HG02588 (cell line): ENCODE measurements around the gene KRT4.
"Not testable (repeated sequence)": the region's sequence is repeated elsewhere in the genome, so short reads cannot be mapped to it uniquely, and the experiment has no call there.

Experiments used
- ATAC-seq: cut with Tn5 transposase; IDR thresholded peaks from one replicate; pipeline ENCODE4 v1.9.1; 2021; ENCODE audit warnings: mild to moderate bottlenecking, moderate library complexity; ENCODE audit not compliant: unreplicated experiment

Gene KRT4

GRCh38 chr12:52813885-52814709, at the start of gene KRT4:
Gene KRT4, minus strand, starts transcription at chr12:52814116. Its CDS starts 58 bp downstream, at chr12:52814058.
- no peak for ATAC-seq

GRCh38 chr12:52862023-52862422, 48.1 kb upstream of the KRT4 start:
- no peak for ATAC-seq

- ATAC-seq: no peak
These were observed 47.6 kb upstream of the KRT4 start for GRCh38 chr12:52861511-52861910.

GRCh38 chr12:52860102-52860823, 46.3 kb upstream of the KRT4 start:
- ATAC-seq: no peak

- ATAC-seq: no peak
These were observed 43.6 kb upstream of the KRT4 start for GRCh38 chr12:52857500-52857899.

GRCh38 chr12:52856787-52857186, 42.9 kb upstream of the KRT4 start:
- ATAC-seq: no peak

- not testable (repeated sequence) for ATAC-seq
These were observed 42.2 kb upstream of the KRT4 start for GRCh38 chr12:52856077-52856476.

- ATAC-seq: no peak
These were observed 37.9 kb upstream of the KRT4 start for GRCh38 chr12:52851787-52852186.

- ATAC-seq: no peak
These were observed 36.8 kb upstream of the KRT4 start for GRCh38 chr12:52850681-52851080.

GRCh38 chr12:52849511-52849910, 35.6 kb upstream of the KRT4 start:
- no peak for ATAC-seq

- no peak for ATAC-seq
These were observed 34.8 kb upstream of the KRT4 start, which contains the start of gene KRT78 for GRCh38 chr12:52848661-52849255. Gene KRT78, minus strand, starts transcription at chr12:52848994. Its CDS starts 64 bp downstream, at chr12:52848930.

GRCh38 chr12:52847335-52848102, 33.6 kb upstream of the KRT4 start:
- ATAC-seq: no peak

- no peak for ATAC-seq
These were observed 32.5 kb upstream of the KRT4 start for GRCh38 chr12:52846356-52846970.

- ATAC-seq: no peak
These were observed 32.0 kb upstream of the KRT4 start for GRCh38 chr12:52845946-52846345.

GRCh38 chr12:52844386-52844785, 30.5 kb upstream of the KRT4 start:
- ATAC-seq: no peak

GRCh38 chr12:52839436-52840105, 25.7 kb upstream of the KRT4 start:
- ATAC-seq: no peak

- ATAC-seq: no peak
These were observed 24.9 kb upstream of the KRT4 start for GRCh38 chr12:52838609-52839435.

- no peak for ATAC-seq
These were observed 24.1 kb upstream of the KRT4 start for GRCh38 chr12:52837781-52838608.
